ENCODE data around the gene CTSW.

- no peak for TF ChIP-seq CTCF (IDR thresholded peaks at IDR 0.05; ENCODE audit: low read depth, low read length)
- no peak for TF ChIP-seq POLR2A (IDR thresholded peaks at IDR 0.05; ENCODE audit: extremely low read depth, insufficient read length)
- no peak for TF ChIP-seq MAX (IDR thresholded peaks at IDR 0.05; ENCODE audit: low read depth, low read length)
- TF ChIP-seq MYC (IDR thresholded peaks at IDR 0.05; ENCODE audit: low read depth, low read length): no peak
These were observed 27.7 kb upstream of the CTSW start for GRCh38 chr11:65851811-65852507.
